ENCODE results near the gene ZBP1.

Gene ZBP1

DNA sequence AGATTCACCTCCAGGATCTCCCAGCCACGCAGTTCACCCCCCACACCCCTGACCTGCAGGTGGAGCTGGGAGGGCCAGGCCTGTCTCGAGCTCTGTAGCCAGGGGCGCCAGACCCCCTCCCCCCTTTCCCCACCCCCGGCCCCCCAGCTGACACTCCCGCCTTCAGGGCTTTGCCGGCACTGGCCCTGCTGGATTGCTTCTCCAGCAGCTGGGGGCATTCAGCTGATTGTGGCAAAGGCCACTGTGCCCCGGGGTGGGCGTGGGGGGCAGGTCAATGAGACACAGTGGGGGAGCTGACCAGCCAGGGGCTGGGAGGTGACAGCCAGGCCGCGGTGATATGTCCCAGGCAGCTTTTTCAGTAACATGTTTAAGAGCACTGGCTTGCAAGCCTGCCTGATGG is 22.2 kb downstream of the ZBP1 start:
- H3K4me3 ChIP-seq (ENCODE audit: low read depth, low read length): no peak overlapping the region
- TF ChIP-seq, protein P1, sequence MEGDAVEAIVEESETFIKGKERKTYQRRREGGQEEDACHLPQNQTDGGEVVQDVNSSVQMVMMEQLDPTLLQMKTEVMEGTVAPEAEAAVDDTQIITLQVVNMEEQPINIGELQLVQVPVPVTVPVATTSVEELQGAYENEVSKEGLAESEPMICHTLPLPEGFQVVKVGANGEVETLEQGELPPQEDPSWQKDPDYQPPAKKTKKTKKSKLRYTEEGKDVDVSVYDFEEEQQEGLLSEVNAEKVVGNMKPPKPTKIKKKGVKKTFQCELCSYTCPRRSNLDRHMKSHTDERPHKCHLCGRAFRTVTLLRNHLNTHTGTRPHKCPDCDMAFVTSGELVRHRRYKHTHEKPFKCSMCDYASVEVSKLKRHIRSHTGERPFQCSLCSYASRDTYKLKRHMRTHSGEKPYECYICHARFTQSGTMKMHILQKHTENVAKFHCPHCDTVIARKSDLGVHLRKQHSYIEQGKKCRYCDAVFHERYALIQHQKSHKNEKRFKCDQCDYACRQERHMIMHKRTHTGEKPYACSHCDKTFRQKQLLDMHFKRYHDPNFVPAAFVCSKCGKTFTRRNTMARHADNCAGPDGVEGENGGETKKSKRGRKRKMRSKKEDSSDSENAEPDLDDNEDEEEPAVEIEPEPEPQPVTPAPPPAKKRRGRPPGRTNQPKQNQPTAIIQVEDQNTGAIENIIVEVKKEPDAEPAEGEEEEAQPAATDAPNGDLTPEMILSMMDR (IDR thresholded peaks at IDR 0.05; ENCODE audit: low read depth, low read length): no peak
- DNase-seq (ENCODE audit: low read depth, low spot score): no peak
- in situ Hi-C loops (cut with HindIII; ENCODE audit: low sequenced_read_pairs): no loop called here

DNA sequence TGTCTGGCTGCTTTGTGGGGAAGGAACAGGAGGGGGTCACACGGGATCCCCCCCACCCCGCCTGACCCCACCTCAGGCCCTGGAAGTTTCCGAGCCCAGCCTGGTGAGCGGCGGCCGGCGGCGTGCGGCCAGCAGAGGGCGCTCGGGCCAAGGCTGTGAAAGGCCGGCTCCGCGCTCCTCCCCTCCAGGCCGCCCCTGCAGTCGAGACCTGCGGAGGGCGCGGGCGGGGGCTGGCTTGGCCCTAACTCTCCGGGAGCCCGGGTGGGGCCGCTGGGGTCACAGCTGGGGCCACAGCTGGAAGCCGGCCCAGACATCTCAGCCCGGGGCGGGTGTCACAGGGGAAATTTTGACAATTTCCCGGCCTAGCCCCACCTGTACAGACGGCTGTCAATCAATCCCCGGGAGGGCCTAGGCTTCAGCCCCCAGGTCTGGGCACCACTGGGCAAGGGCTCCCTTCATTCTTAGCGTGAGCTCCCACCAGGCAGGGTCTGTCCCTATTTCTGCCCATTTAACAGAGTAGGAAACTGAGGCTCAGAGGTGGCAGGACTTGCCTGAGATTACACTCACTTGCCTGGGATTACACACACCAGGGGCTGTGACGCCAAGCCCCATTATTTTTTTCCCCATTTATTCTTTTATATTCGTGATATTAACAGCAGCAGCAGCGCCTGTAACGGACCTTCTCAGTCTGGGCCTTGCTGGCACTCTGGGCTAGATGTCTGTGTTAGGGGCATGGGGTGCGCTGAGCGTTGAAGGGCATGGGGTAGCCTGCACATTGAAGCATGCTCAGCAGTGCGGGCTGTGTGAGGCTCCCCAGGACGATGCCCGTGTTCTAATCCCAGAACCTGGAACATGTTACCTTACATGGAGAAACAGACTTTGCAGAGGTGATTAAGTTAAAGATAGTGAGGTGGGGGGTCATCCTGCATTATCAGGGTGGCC is 23.0 kb downstream of the ZBP1 start:
- no peak overlapping the region for H3K4me3 ChIP-seq (ENCODE audit: low read depth, low read length)
- in situ Hi-C loops (cut with HindIII; ENCODE audit: low sequenced_read_pairs): no loop called here
- TF ChIP-seq, protein P1 (IDR thresholded peaks at IDR 0.05; ENCODE audit: low read depth, low read length): peak; percentile 78
- DNase-seq (ENCODE audit: low read depth, low spot score): peak; percentile 26

DNA sequence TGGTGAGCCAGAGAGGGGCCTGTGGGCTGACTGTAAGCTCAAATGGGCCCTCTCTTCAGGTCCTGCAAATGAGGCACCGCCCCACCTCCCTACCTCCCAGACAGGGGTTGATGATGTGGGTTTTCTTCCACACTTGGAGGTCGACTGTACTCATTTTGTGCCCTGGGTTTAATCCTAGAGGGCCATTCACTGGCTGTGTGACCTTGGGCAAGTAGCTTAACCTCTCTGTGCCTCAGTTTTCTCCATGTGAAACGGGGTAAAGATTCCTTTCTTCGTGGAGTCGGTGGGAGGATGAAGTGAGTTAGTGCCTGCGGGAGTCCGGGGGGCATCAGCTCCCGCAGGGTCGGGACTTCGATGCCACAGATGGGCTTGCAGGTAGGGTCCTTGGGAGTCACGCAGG is 23.9 kb downstream of the ZBP1 start:
- in situ Hi-C loops (cut with HindIII; ENCODE audit: low sequenced_read_pairs): no loop called here
- no peak for DNase-seq (ENCODE audit: low read depth, low spot score)
- H3K4me3 ChIP-seq (ENCODE audit: low read depth, low read length): no peak overlapping the region
- TF ChIP-seq, protein P1 (IDR thresholded peaks at IDR 0.05; ENCODE audit: low read depth, low read length): no peak

DNA sequence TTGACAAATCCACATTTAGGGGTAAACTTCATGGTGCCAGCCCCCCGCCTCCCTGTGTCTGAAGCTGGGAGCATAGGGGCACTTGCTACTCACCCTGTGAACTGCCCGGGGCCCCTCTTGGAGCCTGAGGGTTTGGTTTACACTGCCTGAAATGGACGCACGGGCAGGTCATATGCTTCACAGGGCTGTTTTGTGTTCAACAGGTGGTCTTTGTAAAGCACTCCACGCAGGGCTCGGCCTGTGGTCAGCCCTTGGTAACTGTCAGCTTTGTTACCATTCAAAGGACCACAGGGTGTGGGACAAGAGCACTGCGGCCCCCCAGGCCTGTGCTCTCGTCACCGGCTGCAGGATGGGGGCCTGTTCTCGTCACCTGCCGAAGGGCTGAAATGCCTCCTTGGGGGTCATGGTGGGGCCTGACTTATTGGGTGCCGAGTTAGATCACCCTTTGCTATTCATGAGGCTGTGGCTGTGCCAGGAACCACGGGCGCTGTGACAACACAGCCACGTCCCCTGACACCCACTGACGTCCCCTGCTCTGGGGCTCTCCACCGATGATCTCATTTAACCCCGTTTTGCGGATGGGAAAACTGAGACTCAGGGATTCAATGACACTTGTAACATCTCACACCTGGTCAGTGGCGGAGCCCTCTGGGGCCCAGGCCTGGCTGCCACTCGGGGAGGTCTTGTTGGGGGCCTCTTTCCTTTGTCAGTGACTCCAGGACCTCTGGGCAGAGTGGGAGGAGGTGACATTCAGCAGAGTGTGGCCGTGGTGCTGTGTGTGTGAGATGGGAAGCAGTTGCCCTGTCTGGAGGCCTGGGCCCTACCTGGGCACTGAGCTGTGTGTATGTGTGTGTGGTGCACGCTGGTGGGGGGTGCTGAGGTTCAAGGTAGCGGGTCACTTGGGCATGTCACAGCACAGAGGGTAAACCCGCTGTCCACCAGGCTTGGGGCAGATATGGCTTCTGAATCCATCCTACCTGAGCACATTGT is 24.9 kb downstream of the ZBP1 start:
- no peak overlapping the region for H3K4me3 ChIP-seq (ENCODE audit: low read depth, low read length)
- DNase-seq (ENCODE audit: low read depth, low spot score): no peak
- in situ Hi-C loops (cut with HindIII; ENCODE audit: low sequenced_read_pairs): no loop called here
- TF ChIP-seq, protein P1 (IDR thresholded peaks at IDR 0.05; ENCODE audit: low read depth, low read length): no peak

DNA sequence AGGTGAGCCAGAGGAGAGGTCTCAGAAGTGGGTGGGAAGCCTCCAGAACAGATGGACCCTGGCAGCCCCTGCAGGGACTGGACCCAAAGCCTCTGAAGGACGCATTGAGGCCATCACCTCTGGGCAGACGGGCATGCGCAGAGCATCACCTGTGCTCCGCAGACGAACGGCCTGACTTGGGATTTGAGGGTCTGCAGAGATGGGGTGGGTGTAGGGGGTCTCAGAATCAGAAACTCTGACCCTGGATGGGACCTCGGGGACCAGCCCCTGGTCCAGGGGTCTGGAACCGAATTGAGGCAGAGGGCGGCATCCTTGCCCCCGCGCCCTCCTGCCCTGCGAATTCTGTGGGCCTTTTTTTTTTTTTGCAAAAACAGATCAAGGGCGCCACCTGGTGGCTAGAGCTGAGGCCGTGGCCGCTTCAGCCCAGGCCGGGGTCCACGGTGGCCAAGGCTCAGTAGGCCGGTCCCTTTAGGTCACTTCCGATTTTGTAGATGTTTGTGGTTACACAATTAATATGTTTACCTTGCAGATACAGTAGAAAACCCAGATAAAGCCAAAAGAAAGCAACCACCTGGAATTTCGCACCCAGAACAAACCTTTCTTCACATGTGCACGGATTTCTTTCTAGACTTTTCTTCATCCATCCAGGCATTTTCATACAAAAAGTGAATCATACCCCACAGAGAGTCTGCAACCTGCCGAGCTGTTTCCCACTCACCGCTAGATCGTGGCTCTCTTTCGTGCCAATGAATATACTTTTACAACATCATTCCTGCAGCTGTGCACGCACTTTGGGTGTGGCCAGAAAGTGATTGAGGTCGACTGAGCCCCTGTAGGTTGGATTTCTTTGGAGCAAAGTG is 25.9 kb downstream of the ZBP1 start:
- TF ChIP-seq, protein P1 (IDR thresholded peaks at IDR 0.05; ENCODE audit: low read depth, low read length): peak; percentile 85
- in situ Hi-C loops (cut with HindIII; ENCODE audit: low sequenced_read_pairs): no loop called here
- peak; percentile 7 for DNase-seq (ENCODE audit: low read depth, low spot score)

More for the DNA sequence above, 25.9 kb downstream of the ZBP1 start:
- no peak overlapping the region for H3K4me3 ChIP-seq (ENCODE audit: low read depth, low read length)

Data from astrocyte of the spinal cord (primary cell).